UCSD-AML1 (cell line): Measurements from ENCODE around the gene YDJC.
"Not testable (repeated sequence)": the region's sequence is repeated elsewhere in the genome, so short reads cannot be mapped to it uniquely, and the experiment has no call there.

Experiments used
- DNase-seq: peaks from one replicate; lab custom pipeline; 2025; ENCODE audit not compliant: unreplicated experiment; lab: John Stamatoyannopoulos, UW

Gene YDJC

DNA sequence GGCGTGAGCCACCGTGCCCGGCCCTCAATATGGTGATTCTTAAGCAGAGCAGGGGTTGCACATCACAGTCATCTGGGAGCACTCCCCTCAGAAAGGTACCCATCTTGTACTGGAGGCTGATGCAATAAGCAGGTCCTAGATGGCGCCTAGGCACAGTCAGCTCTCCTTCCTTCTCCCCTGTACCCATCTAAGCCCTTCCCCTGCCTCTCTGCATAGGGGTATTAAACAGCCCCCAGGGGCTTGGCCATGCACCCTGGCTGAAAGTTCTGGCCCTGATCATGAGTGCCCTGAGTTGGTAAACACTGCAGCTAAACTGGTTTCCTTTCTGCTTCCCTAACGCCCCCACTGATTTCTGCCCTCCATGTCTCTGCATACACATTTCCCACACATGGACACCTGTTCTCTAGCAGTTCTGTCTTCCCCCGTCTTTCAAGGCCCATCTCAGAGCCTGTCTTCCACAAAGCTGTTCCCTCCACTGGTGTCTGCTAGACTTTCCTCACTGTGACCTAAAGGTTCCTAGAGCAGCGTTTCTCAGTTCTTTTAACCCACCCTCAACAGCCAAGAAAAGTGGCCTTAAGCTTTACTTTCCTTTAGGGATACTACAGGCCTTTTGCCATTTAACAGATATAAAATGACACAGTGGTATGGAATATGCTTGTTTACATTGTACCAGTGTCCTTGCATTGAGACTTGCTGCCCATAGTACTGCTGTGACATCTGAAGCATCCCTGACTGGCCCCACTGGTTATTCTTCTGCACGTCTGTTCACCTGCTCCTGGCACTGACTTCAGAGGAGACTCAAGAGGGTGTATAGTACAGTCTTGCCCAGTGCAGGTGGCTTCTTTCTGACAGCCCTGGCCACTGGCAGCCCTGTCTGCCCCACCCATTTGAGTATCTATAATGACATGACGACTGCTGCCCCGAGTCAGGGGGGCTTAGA lies 46.8 kb downstream of the YDJC start:
- DNase-seq = no peak

DNA sequence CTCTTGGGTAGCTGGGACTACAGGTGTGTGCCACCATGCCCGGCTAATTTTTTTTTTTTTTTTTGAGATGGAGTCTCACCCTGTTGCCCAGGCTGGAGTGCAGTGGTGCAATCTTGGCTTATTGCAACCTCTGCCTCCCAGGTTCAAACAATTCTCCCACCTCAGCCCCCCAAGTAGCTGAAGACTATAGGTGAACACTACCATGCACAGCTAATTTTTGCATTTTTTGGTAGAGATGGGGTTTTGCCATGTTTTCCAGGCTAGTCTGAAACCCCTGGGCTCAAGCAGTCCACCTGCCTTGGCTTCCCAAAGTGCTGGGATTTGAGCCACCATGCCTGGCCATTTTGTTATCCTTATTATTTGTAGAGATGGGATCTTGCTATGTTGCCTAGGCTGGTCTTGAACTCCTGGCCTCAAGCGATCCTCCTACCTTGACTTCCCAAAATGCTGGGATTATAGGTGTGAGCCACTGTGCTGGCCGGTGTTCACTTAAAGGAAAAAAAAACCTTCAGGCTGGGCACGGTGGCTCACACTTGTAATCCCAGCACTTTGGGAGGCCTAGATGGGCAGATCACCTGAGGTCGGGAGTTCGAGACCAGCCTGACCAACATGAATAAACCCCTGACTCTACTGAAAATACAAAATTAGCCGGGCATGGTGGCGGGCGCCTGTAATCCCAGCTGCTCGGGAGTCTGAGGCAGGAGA lies 48.7 kb downstream of the YDJC start:
- DNase-seq = not testable (repeated sequence)

DNA sequence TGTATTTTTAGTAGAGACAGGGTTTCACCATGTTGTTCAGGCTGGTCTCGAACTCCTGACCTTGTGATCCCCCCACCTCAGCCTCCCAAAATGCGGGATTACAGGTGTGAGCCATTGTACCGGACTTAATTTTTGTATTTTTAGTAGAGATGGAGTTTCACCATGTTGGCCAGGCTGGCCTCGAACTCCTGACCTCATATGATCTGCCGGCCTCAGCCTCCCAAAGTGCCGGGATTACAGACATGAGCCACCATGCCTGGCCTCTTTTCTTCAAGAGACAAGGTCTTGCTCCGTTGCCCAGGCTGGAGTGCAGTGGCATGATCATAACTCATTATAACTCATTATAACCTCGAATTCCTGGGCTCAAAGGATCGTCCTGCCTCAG lies 49.2 kb downstream of the YDJC start:
- not testable (repeated sequence) for DNase-seq

DNA sequence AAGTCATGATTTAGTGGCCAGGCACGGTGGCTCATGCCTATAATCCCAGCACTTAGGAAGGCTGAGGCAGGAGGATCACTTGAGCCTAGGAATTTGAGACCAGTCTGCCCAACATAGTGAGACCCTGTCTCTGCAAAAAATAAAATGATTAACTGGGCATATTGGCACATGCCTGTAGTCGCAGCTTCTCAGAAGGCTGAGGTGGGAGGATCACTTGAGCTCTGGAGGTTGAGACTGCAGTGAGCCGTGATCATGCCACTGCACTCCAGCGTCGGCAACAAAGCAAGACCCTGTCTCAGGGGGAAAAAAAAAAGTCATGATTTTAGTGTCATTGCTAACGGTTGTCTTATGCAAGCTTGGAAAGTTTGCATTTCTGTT lies 50.4 kb downstream of the YDJC start:
- DNase-seq = no peak
